ENCODE data around the gene SLC35C1. TPM values are rescaled to one million over a fixed set of nuclear protein-coding genes. Genes with fewer than 3 reads are reported as not detected.

Gene SLC35C1
- total and polyA plus RNA-seq, 2 of the 13 experiments (the other 11 are each of a cell fraction or from before 2014, with no cell fraction given): 2.9 to 7.0 TPM

DNA sequence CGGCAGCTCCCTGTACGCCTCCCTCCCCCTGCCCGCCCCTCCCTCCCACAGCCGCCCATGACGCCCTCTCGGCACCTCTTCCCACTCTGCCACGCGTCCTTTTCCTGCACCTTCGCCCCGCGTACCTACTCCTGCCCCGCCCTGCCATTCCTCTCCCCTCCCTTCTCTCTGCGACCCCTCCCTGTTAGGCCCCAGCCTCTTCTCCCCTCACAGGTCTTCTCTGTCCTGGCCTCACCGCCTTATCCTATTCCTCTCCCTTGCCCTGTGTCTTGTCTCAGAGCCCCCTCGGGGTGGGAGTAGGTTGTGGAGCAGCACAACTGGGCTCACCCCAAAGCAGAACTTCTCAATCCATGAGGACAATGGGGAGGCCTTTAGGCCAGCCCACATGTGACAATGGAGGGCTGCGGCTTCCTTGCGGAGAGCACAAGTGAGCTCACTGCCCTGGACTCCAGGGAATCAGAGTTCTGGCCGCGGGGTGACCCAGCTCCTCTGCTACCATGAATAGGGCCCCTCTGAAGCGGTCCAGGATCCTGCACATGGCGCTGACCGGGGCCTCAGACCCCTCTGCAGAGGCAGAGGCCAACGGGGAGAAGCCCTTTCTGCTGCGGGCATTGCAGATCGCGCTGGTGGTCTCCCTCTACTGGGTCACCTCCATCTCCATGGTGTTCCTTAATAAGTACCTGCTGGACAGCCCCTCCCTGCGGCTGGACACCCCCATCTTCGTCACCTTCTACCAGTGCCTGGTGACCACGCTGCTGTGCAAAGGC lies 539 bp downstream of the SLC35C1 start (continued):
- TF ChIP-seq RAD21 (CRISPR knock-in tag; IDR thresholded peaks at IDR 0.05): 0 out of 2 replicates have a peak, but pooled peaks have one; percentile 10
- 0 out of 2 replicates have a peak, but pooled peaks have one; percentile 51 for TF ChIP-seq ZNF552 (CRISPR knock-in tag; IDR thresholded peaks at IDR 0.05; ENCODE audit: borderline replicate concordance)
- no peak for TF ChIP-seq ZNF790 (CRISPR knock-in tag; IDR thresholded peaks at IDR 0.05; ENCODE audit: borderline replicate concordance)
- peak; percentile 14; the same call in 1 of the 2 replicates for TF ChIP-seq ZNF205 (CRISPR knock-in tag; IDR thresholded peaks at IDR 0.05)
- peak; percentile 20; the same call in 1 of the 2 replicates for TF ChIP-seq RXRA (CRISPR knock-in tag; IDR thresholded peaks at IDR 0.05)
- TF ChIP-seq BCL3 (CRISPR knock-in tag; IDR thresholded peaks at IDR 0.05): 0 out of 2 replicates have a peak, but pooled peaks have one; percentile 74
- TF ChIP-seq SAP130 (CRISPR knock-in tag; IDR thresholded peaks at IDR 0.05; ENCODE audit: low read depth): peak; percentile 46; the same call in 1 of the 2 replicates
- TF ChIP-seq POLR2AphosphoS5 (IDR thresholded peaks at IDR 0.05; ENCODE audit: low read depth, low read length): 0 out of 2 replicates have a peak, but pooled peaks have one; percentile 1
- 0 out of 2 replicates have a peak, but pooled peaks have one; percentile 6 for TF ChIP-seq TFDP2 (CRISPR knock-in tag; IDR thresholded peaks at IDR 0.05)
- TF ChIP-seq SMAD9 (CRISPR knock-in tag; IDR thresholded peaks at IDR 0.05): 0 out of 2 replicates have a peak, but pooled peaks have one; percentile 15
- 0 out of 2 replicates have a peak, but pooled peaks have one; percentile 12 for TF ChIP-seq ZNF331 (CRISPR knock-in tag; IDR thresholded peaks at IDR 0.05)
- peak; percentile 56 for TF ChIP-seq MAX (IDR thresholded peaks at IDR 0.05)
- TF ChIP-seq, protein P1, sequence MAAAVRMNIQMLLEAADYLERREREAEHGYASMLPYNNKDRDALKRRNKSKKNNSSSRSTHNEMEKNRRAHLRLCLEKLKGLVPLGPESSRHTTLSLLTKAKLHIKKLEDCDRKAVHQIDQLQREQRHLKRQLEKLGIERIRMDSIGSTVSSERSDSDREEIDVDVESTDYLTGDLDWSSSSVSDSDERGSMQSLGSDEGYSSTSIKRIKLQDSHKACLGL (CRISPR knock-in tag; IDR thresholded peaks at IDR 0.05): peak; percentile 69; the same call in 1 of the 2 replicates
- TF ChIP-seq MTA1 (CRISPR knock-in tag; IDR thresholded peaks at IDR 0.05; ENCODE audit: borderline replicate concordance): 0 out of 2 replicates have a peak, but pooled peaks have one; percentile 38
- TF ChIP-seq ZNF713 (CRISPR knock-in tag; IDR thresholded peaks at IDR 0.05): no peak
- TF ChIP-seq ZNF598 (CRISPR knock-in tag; IDR thresholded peaks at IDR 0.05; ENCODE audit: borderline replicate concordance): peak; percentile 90
- TF ChIP-seq PRMT3 (CRISPR knock-in tag; IDR thresholded peaks at IDR 0.05; ENCODE audit: borderline replicate concordance, low read depth): 0 out of 2 replicates have a peak, but pooled peaks have one; percentile 35
- no peak for TF ChIP-seq ADNP (CRISPR knock-in tag; IDR thresholded peaks at IDR 0.05)
- no peak for TF ChIP-seq ZNF639 (CRISPR knock-in tag; conservative IDR thresholded peaks at IDR 0.05)
- 0 out of 2 replicates have a peak, but pooled peaks have one; percentile 26 for TF ChIP-seq POLR2G (IDR thresholded peaks at IDR 0.05; ENCODE audit: low read depth, low read length)
- peak; percentile 81 for TF ChIP-seq ZNF563 (CRISPR knock-in tag; IDR thresholded peaks at IDR 0.05)
- TF ChIP-seq JUNB (CRISPR knock-in tag; IDR thresholded peaks at IDR 0.05; ENCODE audit: borderline replicate concordance): 0 out of 2 replicates have a peak, but pooled peaks have one; percentile 18
- TF ChIP-seq ZBTB7A (CRISPR knock-in tag; IDR thresholded peaks at IDR 0.05): 0 out of 2 replicates have a peak, but pooled peaks have one; percentile 45
- no peak for TF ChIP-seq FOXM1 (CRISPR knock-in tag; IDR thresholded peaks at IDR 0.05)
- 0 out of 2 replicates have a peak, but pooled peaks have one; percentile 59 for TF ChIP-seq RNF2 (conservative IDR thresholded peaks at IDR 0.05; ENCODE audit: low read depth)
- TF ChIP-seq ZNF121 (CRISPR knock-in tag; IDR thresholded peaks at IDR 0.05): 0 out of 2 replicates have a peak, but pooled peaks have one; percentile 8

Data from HepG2 (cell line).